K562 (cell line): ENCODE data around the gene ZNF451. TPM values are rescaled to one million over a fixed set of nuclear protein-coding genes. Genes with fewer than 3 reads are reported as not detected.

ENCODE experiments used
- DACH1 ChIP-seq: fragments of 450-650 bp; IDR thresholded peaks from 2 replicates; pipeline ENCODE4 v1.6.1; 2018; ENCODE audit not compliant: partially characterized antibody
- DIDO1 ChIP-seq: fragments of 450-650 bp; IDR thresholded peaks from 2 replicates; pipeline ENCODE4 v1.6.1; 2016; ENCODE audit warnings: low read depth, missing biosample characterization, missing genetic modification characterization
- HCFC1 ChIP-seq: IDR thresholded peaks from 2 replicates; pipeline ENCODE4 v1.6.1; 2012; ENCODE audit warnings: low read depth, low read length, improper control_type of control experiment
- HMGN3 ChIP-seq: IDR thresholded peaks from 2 replicates; pipeline ENCODE4 v1.6.1; 2011; ENCODE audit warnings: borderline replicate concordance, low read depth, mild to moderate bottlenecking, mixed read lengths, low read length; ENCODE audit not compliant: insufficient read length; ENCODE audit errors: extremely low read depth
- ILK ChIP-seq: fragments of 450-650 bp; IDR thresholded peaks from 2 replicates; pipeline ENCODE4 v1.6.1; 2016; ENCODE audit warnings: missing genetic modification characterization, low read depth, mild to moderate bottlenecking, missing compliant biosample characterization, moderate library complexity, borderline replicate concordance
- NR2C1 ChIP-seq, 2 experiments: fragments of 450-650 bp; IDR thresholded peaks; 2 replicates each; pipeline ENCODE4 v1.6.1; 2017; ENCODE audit warnings: mild to moderate bottlenecking in 2 of 2, antibody characterized with exemption in 1 of 2, inconsistent platforms in 1 of 2, missing compliant biosample characterization in 1 of 2, missing genetic modification characterization in 1 of 2
- PCBP1 ChIP-seq: fragments of 200-400 bp; formaldehyde crosslinking; IDR thresholded peaks from 2 replicates; pipeline ENCODE4 v1.6.1; 2018; ENCODE audit warnings: mild to moderate bottlenecking, low read depth, low read length; ENCODE audit not compliant: poor library complexity, severe bottlenecking
- PHF8 ChIP-seq: fragments of 200-600 bp; sonication (generic); IDR thresholded peaks from 2 replicates; pipeline ENCODE4 v1.6.1; 2012; ENCODE audit warnings: mixed run types, mild to moderate bottlenecking, inconsistent platforms, low read length, moderate library complexity, borderline replicate concordance
- PML ChIP-seq: IDR thresholded peaks from 2 replicates; pipeline ENCODE4 v1.6.1; 2012; ENCODE audit warnings: low read length, inconsistent platforms
- SMAD4 ChIP-seq: fragments of 250-450 bp; sonication (Bioruptor Pico); conservative IDR thresholded peaks from 2 replicates; pipeline ENCODE4 v1.8.0; 2021; ENCODE audit warnings: inconsistent platforms, mild to moderate bottlenecking, moderate library complexity
- ZNF24 ChIP-seq: fragments of 450-650 bp; IDR thresholded peaks from 2 replicates; pipeline ENCODE4 v1.6.1; 2016
- ZNF274 ChIP-seq: IDR thresholded peaks from 2 replicates; pipeline ENCODE4 v1.6.1; 2011; ENCODE audit warnings: low read depth, mild to moderate bottlenecking, low read length, moderate library complexity, borderline replicate concordance
- ZNF282 ChIP-seq: sonication (generic); formaldehyde crosslinking; IDR thresholded peaks from 2 replicates; pipeline ENCODE4 v1.8.1; 2023; ENCODE audit warnings: missing genetic modification reagents
- ZZZ3 ChIP-seq: fragments of 450-650 bp; IDR thresholded peaks from 2 replicates; pipeline ENCODE4 v1.6.1; 2016; ENCODE audit warnings: antibody characterized with exemption, mild to moderate bottlenecking, moderate library complexity
- polyA plus RNA-seq, 8 experiments: library from polyadenylated mRNA; depleted of rRNA in 4 of 8; stranded (reverse) in 5 of 8; unstranded in 3 of 8; fragments of >200 nt; fragmentation: Nextera tagmentation in 2 of 8; fragmentation: Illumina TruSeq in 1 of 8; extraction: Ambion mirVana in 2 of 8; extraction: Trizol in 1 of 8; gene quantifications; 2 replicates each; pipeline versions ENCODE4 v1.2.1 to v1.2.3, GENCODE V29; 2011 to 2014; ENCODE audit warnings: inconsistent platforms in 1 of 8, missing spikeins in 1 of 8
- total RNA-seq, 7 experiments: library from RNA; depleted of rRNA in 6 of 7; stranded (reverse); fragments of >200 nt in 6 of 7; fragmentation: Illumina TruSeq in 2 of 7; extraction: Trizol in 2 of 7; gene quantifications; 2 replicates each; pipeline versions ENCODE4 v1.2.1 to v1.2.3, GENCODE V29; 2011 to 2021; ENCODE audit warnings: low replicate concordance in 1 of 7
- TF ChIP-seq, protein P1 (sequence below): sonication (generic); formaldehyde crosslinking; IDR thresholded peaks from 2 replicates; pipeline ENCODE4 v1.9.0; 2022; ENCODE audit warnings: mild to moderate bottlenecking, missing genetic modification reagents
- TF ChIP-seq, protein P2 (sequence below), 3 experiments: fragments of 200-800 bp in 1 of 3; sonication (Bioruptor generic) in 1 of 3; sonication (generic) in 1 of 3; formaldehyde crosslinking in 1 of 3; IDR thresholded peaks; 2 replicates each; pipeline versions ENCODE4 v1.6.1 to v1.8.0; 2016 to 2022; ENCODE audit warnings: mild to moderate bottlenecking in 2 of 3, missing compliant biosample characterization in 2 of 3, missing genetic modification characterization in 2 of 3, missing genetic modification reagents in 1 of 3
- TF ChIP-seq, protein P3 (sequence below), 3 experiments: fragments of 200-800 bp in 1 of 3; fragments of 250-450 bp in 1 of 3; fragments of 450-650 bp in 1 of 3; sonication (Bioruptor Pico) in 1 of 3; sonication (Bioruptor generic) in 1 of 3; formaldehyde crosslinking in 1 of 3; IDR thresholded peaks; 2 replicates each; pipeline versions ENCODE4 v1.6.1 to v1.8.0; 2016 to 2022; ENCODE audit warnings: mild to moderate bottlenecking in 2 of 3, missing genetic modification characterization in 2 of 3, missing compliant biosample characterization in 1 of 3, moderate library complexity in 1 of 3
- TF ChIP-seq, protein P4 (sequence below): sonication (generic); formaldehyde crosslinking; IDR thresholded peaks from 2 replicates; pipeline ENCODE4 v1.8.1; 2023; ENCODE audit warnings: mild to moderate bottlenecking, missing genetic modification reagents

The ZNF451 gene
- total and polyA plus RNA-seq, 9 of the 15 experiments (the other 6 are each of a cell fraction or from before 2014, with no cell fraction given): 16.1 to 74.3 (median 38.3) TPM

DNA sequence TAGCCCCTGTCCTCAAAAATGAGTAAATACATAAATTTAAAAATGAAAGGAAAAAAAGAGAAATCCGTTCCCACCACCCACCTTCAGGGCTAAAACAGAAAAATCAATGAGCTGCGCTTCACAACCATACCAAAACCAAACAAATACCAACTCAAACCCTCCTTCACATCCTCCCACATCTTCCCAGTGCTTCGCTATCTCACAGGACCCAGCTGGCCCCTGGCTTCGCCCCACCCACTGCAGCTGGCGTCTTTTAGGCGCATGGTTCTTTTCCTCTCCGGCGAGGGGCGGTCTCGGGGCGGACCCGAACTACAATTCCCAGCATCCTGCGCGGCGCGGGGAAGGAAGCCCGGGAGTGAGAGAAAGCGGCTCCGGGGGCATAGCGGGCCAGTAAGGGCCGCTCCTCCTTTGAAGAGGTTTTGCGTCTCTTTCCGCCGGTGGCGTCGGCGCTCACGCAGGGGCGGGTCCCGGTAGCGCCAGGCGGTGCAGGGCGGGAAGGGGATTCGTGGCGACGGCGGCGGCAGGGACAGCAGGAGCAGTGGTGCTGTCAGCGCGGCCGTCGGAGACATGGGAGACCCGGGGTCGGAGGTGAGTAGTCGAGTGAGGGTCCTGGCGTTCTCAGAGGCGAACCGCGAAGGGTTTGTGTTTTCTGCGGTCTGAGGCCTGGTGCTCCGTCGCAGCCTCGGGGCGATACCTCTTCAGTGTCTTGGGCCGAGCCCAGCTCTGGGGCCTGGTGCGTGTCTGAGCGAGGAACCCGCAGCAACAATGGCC, at the start of gene ZNF451 (continued):
- TF ChIP-seq, protein P1, sequence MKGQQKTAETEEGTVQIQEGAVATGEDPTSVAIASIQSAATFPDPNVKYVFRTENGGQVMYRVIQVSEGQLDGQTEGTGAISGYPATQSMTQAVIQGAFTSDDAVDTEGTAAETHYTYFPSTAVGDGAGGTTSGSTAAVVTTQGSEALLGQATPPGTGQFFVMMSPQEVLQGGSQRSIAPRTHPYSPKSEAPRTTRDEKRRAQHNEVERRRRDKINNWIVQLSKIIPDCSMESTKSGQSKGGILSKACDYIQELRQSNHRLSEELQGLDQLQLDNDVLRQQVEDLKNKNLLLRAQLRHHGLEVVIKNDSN (CRISPR knock-in tag): peak; percentile 35; the same call in 1 of the 2 replicates
- TF ChIP-seq PML (peak; percentile 79), ZNF282 (CRISPR knock-in tag) (no peak), ZNF24 (peak; percentile 74; the same call in 1 of the 2 replicates), HMGN3 (peak; percentile 82), DIDO1 (tag) (no peak), PHF8 (peak; percentile 56; the same call in 1 of the 2 replicates), PCBP1 (no peak), ZNF274 (no peak), NR2C1 (IDR thresholded peaks at IDR 0.05) (peak; percentile 95), NR2C1 (tag; IDR thresholded peaks at IDR 0.05) (peak; percentile 97), ILK (no peak), HCFC1 (peak; percentile 97), DACH1 (peak; percentile 100), ZZZ3 (no peak), SMAD4 (peak; percentile 86)
- TF ChIP-seq, protein P2, sequence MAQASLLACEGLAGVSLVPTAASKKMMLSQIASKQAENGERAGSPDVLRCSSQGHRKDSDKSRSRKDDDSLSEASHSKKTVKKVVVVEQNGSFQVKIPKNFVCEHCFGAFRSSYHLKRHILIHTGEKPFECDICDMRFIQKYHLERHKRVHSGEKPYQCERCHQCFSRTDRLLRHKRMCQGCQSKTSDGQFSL (CRISPR knock-in tag; IDR thresholded peaks at IDR 0.05): no peak
- TF ChIP-seq, protein P2 (tag; IDR thresholded peaks at IDR 0.05): no peak
- TF ChIP-seq, protein P3, sequence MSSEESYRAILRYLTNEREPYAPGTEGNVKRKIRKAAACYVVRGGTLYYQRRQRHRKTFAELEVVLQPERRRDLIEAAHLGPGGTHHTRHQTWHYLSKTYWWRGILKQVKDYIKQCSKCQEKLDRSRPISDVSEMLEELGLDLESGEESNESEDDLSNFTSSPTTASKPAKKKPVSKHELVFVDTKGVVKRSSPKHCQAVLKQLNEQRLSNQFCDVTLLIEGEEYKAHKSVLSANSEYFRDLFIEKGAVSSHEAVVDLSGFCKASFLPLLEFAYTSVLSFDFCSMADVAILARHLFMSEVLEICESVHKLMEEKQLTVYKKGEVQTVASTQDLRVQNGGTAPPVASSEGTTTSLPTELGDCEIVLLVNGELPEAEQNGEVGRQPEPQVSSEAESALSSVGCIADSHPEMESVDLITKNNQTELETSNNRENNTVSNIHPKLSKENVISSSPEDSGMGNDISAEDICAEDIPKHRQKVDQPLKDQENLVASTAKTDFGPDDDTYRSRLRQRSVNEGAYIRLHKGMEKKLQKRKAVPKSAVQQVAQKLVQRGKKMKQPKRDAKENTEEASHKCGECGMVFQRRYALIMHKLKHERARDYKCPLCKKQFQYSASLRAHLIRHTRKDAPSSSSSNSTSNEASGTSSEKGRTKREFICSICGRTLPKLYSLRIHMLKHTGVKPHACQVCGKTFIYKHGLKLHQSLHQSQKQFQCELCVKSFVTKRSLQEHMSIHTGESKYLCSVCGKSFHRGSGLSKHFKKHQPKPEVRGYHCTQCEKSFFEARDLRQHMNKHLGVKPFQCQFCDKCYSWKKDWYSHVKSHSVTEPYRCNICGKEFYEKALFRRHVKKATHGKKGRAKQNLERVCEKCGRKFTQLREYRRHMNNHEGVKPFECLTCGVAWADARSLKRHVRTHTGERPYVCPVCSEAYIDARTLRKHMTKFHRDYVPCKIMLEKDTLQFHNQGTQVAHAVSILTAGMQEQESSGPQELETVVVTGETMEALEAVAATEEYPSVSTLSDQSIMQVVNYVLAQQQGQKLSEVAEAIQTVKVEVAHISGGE (CRISPR knock-in tag; IDR thresholded peaks at IDR 0.05): peak in 2 of 3 experiments; percentile 50 to 91; a peak in 5 of 6 replicates
- TF ChIP-seq, protein P4, sequence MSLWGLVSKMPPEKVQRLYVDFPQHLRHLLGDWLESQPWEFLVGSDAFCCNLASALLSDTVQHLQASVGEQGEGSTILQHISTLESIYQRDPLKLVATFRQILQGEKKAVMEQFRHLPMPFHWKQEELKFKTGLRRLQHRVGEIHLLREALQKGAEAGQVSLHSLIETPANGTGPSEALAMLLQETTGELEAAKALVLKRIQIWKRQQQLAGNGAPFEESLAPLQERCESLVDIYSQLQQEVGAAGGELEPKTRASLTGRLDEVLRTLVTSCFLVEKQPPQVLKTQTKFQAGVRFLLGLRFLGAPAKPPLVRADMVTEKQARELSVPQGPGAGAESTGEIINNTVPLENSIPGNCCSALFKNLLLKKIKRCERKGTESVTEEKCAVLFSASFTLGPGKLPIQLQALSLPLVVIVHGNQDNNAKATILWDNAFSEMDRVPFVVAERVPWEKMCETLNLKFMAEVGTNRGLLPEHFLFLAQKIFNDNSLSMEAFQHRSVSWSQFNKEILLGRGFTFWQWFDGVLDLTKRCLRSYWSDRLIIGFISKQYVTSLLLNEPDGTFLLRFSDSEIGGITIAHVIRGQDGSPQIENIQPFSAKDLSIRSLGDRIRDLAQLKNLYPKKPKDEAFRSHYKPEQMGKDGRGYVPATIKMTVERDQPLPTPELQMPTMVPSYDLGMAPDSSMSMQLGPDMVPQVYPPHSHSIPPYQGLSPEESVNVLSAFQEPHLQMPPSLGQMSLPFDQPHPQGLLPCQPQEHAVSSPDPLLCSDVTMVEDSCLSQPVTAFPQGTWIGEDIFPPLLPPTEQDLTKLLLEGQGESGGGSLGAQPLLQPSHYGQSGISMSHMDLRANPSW (CRISPR knock-in tag): no peak
